ENCODE measurements around the gene PRRG2. TPM values are rescaled to one million over a fixed set of nuclear protein-coding genes. Genes with fewer than 3 reads are reported as not detected.

The PRRG2 gene
- total RNA-seq, 1 experiment from 2014 or later: 1.5 TPM

DNA sequence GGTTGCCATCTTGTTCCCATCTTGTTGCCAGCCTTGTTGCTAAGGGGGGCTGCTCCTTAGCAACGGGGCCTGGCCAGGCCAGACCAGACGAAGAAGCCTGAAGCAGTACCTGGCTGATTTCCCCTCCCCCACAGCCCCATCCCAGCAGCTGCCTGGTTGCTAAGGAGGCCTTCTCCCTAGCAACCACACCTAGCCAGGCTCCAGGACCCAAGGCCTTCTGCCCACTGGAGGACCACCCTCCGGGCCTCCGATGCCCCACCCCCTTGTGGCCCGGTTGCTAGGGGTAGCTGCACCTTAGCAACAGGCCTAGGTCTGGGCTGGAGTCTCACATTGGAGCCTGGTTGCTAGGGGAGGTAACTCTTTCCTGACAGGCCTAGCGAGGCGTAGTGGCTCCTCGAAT lies 3.9 kb downstream of the PRRG2 start:
- CTCF ChIA-PET: no interaction called here
- no peak for TF ChIP-seq EZH2 (IDR thresholded peaks at IDR 0.05; ENCODE audit: borderline replicate concordance, low read depth, low read length, poor library complexity, severe bottlenecking)
- TF ChIP-seq, protein P1, sequence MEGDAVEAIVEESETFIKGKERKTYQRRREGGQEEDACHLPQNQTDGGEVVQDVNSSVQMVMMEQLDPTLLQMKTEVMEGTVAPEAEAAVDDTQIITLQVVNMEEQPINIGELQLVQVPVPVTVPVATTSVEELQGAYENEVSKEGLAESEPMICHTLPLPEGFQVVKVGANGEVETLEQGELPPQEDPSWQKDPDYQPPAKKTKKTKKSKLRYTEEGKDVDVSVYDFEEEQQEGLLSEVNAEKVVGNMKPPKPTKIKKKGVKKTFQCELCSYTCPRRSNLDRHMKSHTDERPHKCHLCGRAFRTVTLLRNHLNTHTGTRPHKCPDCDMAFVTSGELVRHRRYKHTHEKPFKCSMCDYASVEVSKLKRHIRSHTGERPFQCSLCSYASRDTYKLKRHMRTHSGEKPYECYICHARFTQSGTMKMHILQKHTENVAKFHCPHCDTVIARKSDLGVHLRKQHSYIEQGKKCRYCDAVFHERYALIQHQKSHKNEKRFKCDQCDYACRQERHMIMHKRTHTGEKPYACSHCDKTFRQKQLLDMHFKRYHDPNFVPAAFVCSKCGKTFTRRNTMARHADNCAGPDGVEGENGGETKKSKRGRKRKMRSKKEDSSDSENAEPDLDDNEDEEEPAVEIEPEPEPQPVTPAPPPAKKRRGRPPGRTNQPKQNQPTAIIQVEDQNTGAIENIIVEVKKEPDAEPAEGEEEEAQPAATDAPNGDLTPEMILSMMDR (conservative IDR thresholded peaks at IDR 0.05; ENCODE audit: low read depth, low read length): no peak
- POLR2A ChIA-PET (ENCODE audit: low non-redundant PET): no interaction called here
- no peak for DNase-seq (ENCODE audit: low spot score)
- no TSS peak for BruUV-seq (replicated peaks)
- Histone ChIP-seq H3K36me3 (ENCODE audit: insufficient read depth, low read length, poor library complexity, severe bottlenecking) (no peaks in the 10 kb centered on the region), H3K4me1 (ENCODE audit: insufficient read depth, low read length, poor library complexity, severe bottlenecking) (no peaks in the 10 kb centered on the region), H3K27ac (ENCODE audit: low read depth, low read length, poor library complexity, severe bottlenecking) (no peak overlapping the region), H3K4me3 (ENCODE audit: low read depth, low read length, poor library complexity, severe bottlenecking) (no peak overlapping the region), H3K27me3 (replicated peaks; ENCODE audit: insufficient read depth, low read depth, low read length, poor library complexity) (no peaks in the 10 kb centered on the region), H3K9me3 (ENCODE audit: low read depth, low read length, poor library complexity, severe bottlenecking) (no peaks in the 10 kb centered on the region)
- intact Hi-C loops (cut with micrococcal nuclease; ENCODE audit: unreplicated experiment): no loop called here

DNA sequence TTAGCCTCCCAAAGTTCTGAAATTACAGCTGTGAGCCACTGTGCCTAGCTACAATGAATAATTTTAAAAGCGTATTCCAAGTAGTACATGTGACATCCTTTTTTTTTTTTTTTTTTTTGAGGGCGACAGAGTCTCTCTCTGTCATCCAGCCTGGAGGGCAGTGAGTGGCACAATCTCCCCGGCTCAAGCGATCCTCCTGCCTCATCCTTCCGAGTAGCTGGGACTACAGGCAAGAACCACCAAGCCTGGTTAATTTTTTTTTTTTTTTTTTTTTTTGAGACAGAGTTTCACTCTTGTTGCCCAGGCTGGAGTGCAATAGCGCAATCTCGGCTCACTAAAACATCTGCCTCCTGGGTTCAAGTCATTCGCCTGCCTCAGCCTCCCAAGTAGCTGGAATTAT lies 6.1 kb downstream of the PRRG2 start:
- no peak overlapping the region for H3K27ac ChIP-seq (ENCODE audit: low read depth, low read length, poor library complexity, severe bottlenecking)
- no peaks in the 10 kb centered on the region for H3K27me3 ChIP-seq (replicated peaks; ENCODE audit: insufficient read depth, low read depth, low read length, poor library complexity)
- TF ChIP-seq, protein P1 (conservative IDR thresholded peaks at IDR 0.05; ENCODE audit: low read depth, low read length): no peak
- no peak for TF ChIP-seq EZH2 (IDR thresholded peaks at IDR 0.05; ENCODE audit: borderline replicate concordance, low read depth, low read length, poor library complexity, severe bottlenecking)
- CTCF ChIA-PET: interaction anchor here (0.6 to 0.7 kb wide), 2 partner anchors 80 to 87 kb away, joined by 4 to 5 read pairs; no protein-coding TSS in a partner anchor
- H3K4me1 ChIP-seq (ENCODE audit: insufficient read depth, low read length, poor library complexity, severe bottlenecking): no peaks in the 10 kb centered on the region
- intact Hi-C loops (cut with micrococcal nuclease; ENCODE audit: unreplicated experiment): no loop called here
- BruUV-seq (replicated peaks): no TSS peak
- DNase-seq (ENCODE audit: low spot score): no peak
- H3K4me3 ChIP-seq (ENCODE audit: low read depth, low read length, poor library complexity, severe bottlenecking): no peak overlapping the region
- H3K36me3 ChIP-seq (ENCODE audit: insufficient read depth, low read length, poor library complexity, severe bottlenecking): no peaks in the 10 kb centered on the region
- POLR2A ChIA-PET (ENCODE audit: low non-redundant PET): no interaction called here
- H3K9me3 ChIP-seq (ENCODE audit: low read depth, low read length, poor library complexity, severe bottlenecking): no peaks in the 10 kb centered on the region

DNA sequence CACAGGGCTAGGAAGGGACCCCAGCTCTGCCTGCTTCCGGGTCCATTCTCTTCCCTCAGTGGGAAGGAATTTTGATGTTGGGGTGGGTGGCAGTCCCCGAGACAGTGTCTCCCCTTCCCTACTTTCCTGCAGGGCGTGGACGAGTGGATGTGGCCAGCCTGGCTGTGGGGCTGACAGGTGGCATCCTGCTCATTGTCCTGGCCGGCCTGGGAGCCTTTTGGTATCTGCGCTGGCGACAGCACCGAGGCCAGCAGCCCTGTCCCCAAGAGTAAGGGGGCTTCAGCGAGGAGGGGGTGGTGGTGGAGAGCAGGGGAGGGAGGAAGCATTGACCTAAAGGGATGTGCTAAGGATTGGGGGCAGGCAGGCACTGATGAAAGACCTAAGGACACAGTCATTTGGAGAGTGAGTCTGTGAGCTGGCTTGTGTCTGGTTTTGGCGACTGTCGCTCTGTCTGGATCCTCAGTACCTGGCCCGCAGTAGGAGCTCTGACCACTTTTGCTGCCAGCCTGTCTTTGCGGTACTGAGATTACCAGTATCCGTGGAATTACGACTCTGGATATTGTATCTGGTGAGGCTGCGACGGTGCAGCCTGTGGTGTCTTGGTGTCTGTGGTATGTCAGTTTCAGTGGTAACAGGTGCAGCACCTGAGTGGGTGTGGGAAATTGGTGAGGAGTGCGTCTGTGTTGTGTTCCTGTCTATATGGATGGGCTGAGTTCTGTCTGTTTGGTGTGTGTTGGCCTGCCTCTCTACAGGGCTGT lies 7.4 kb downstream of the PRRG2 start:
- intact Hi-C loops (cut with micrococcal nuclease; ENCODE audit: unreplicated experiment): no loop called here
- BruUV-seq (replicated peaks): no TSS peak
- Histone ChIP-seq H3K4me3 (ENCODE audit: low read depth, low read length, poor library complexity, severe bottlenecking) (no peak overlapping the region), H3K9me3 (ENCODE audit: low read depth, low read length, poor library complexity, severe bottlenecking) (no peaks in the 10 kb centered on the region), H3K36me3 (ENCODE audit: insufficient read depth, low read length, poor library complexity, severe bottlenecking) (no peaks in the 10 kb centered on the region), H3K27me3 (replicated peaks; ENCODE audit: insufficient read depth, low read depth, low read length, poor library complexity) (no peaks in the 10 kb centered on the region), H3K27ac (ENCODE audit: low read depth, low read length, poor library complexity, severe bottlenecking) (no peak overlapping the region), H3K4me1 (ENCODE audit: insufficient read depth, low read length, poor library complexity, severe bottlenecking) (peaks cover under 1% of the 10 kb centered on the region)
- no peak for DNase-seq (ENCODE audit: low spot score)
- TF ChIP-seq EZH2 (IDR thresholded peaks at IDR 0.05; ENCODE audit: borderline replicate concordance, low read depth, low read length, poor library complexity, severe bottlenecking): no peak
- TF ChIP-seq, protein P1 (conservative IDR thresholded peaks at IDR 0.05; ENCODE audit: low read depth, low read length): no peak
- POLR2A ChIA-PET (ENCODE audit: low non-redundant PET): no interaction called here
- CTCF ChIA-PET: no interaction called here
